Esophagus muscularis mucosa (tissue), 3 donors: Measurements from ENCODE around the gene RAVER2.

Experiments
- CTCF ChIP-seq, 3 experiments: fragments of 200-600 bp in 2 of 3; fragments of 450-650 bp in 1 of 3; sonication (generic) in 2 of 3; IDR thresholded peaks; one replicate each; pipeline ENCODE4 v1.5.1; 2017 to 2019; ENCODE audit warnings: antibody characterized with exemption in 3 of 3, mild to moderate bottlenecking in 2 of 3, moderate library complexity in 1 of 3
- POLR2A ChIP-seq: fragments of 450-650 bp; IDR thresholded peaks from one replicate; pipeline ENCODE4 v1.6.1; 2017; ENCODE audit warnings: antibody characterized with exemption, moderate library complexity, mild to moderate bottlenecking, low read depth
- POLR2AphosphoS5 ChIP-seq, 2 donors: sonication (generic); formaldehyde crosslinking; IDR thresholded peaks; one replicate each; pipeline ENCODE4 v1.6.1; 2017; ENCODE audit warnings: antibody characterized with exemption in 2 of 2

GRCh38 chr1:64841330-64842065 is 96.6 kb downstream of the RAVER2 start:
- no peak for TF ChIP-seq CTCF (IDR thresholded peaks at IDR 0.05)
- no peak for TF ChIP-seq POLR2A
- no peak for TF ChIP-seq POLR2AphosphoS5 (IDR thresholded peaks at IDR 0.05)
